Measurements from ENCODE around the gene ABHD6. TPM values are rescaled to one million over a fixed set of nuclear protein-coding genes. Genes with fewer than 3 reads are reported as not detected.
"Not testable (repeated sequence)": the region's sequence is repeated elsewhere in the genome, so short reads cannot be mapped to it uniquely, and the experiment has no call there.

The ABHD6 gene
- total RNA-seq, 4 donors from 2014 or later = 18.8 to 29.7 (median 19.5) TPM

- TF ChIP-seq POLR2A (IDR thresholded peaks at IDR 0.05) (no peak), CTCF (IDR thresholded peaks at IDR 0.05) (no peak), EP300 (IDR thresholded peaks at IDR 0.05) (no peak)
- no peak overlapping the region for H3K27ac ChIP-seq
- H3K4me1 ChIP-seq = peaks cover 0 to 9% (median 4%) of the 10 kb centered on the region in 4 donors
- peaks cover 0 to 55% (median 0%) of the 10 kb centered on the region in 3 donors for H3K36me3 ChIP-seq
- no peak for DNase-seq (ENCODE audit: low spot score in 2 of 2)
- no peaks in the 10 kb centered on the region for H3K27me3 ChIP-seq
- H3K9me3 ChIP-seq = peaks cover 0 to 4% (median 0%) of the 10 kb centered on the region in 4 donors
- no peak overlapping the region for H3K4me3 ChIP-seq
- WGBS, 2 donors = 70 to 77% methylated on average over 3 of the region's 3 CpGs
Observed at GRCh38 chr3:58274027-58274614, 36.5 kb downstream of the ABHD6 start.

- H3K36me3 ChIP-seq = peaks cover 0 to 72% (median 0%) of the 10 kb centered on the region in 3 donors
- peaks cover 0 to 4% (median 0%) of the 10 kb centered on the region in 4 donors for H3K9me3 ChIP-seq
- no peaks in the 10 kb centered on the region for H3K27me3 ChIP-seq
- 0 to 80% methylated on average over 1 to 7 of the region's 7 CpGs for WGBS, 2 donors
- H3K27ac ChIP-seq = no peak overlapping the region
- no peak for DNase-seq (ENCODE audit: low spot score in 2 of 2)
- no peaks in the 10 kb centered on the region for H3K4me1 ChIP-seq
- H3K4me3 ChIP-seq = no peak overlapping the region
- no peak for TF ChIP-seq EP300 (IDR thresholded peaks at IDR 0.05)
- no peak for TF ChIP-seq POLR2A (IDR thresholded peaks at IDR 0.05)
- TF ChIP-seq CTCF (IDR thresholded peaks at IDR 0.05) = no peak
Observed at GRCh38 chr3:58281069-58281468, 43.5 kb downstream of the ABHD6 start.

GRCh38 chr3:58285334-58285733 is 47.7 kb downstream of the ABHD6 start:
- Histone ChIP-seq H3K4me3 (no peak overlapping the region), H3K36me3 (peaks cover 0 to 78% (median 0%) of the 10 kb centered on the region in 3 donors), H3K27me3 (no peaks in the 10 kb centered on the region), H3K27ac (no peak overlapping the region), H3K4me1 (peaks cover 0 to 7% (median 0%) of the 10 kb centered on the region in 4 donors), H3K9me3 (no peaks in the 10 kb centered on the region)
- 88 to 91% methylated on average over 7 of the region's 7 CpGs for WGBS, 2 donors
- no peak for DNase-seq (ENCODE audit: low spot score in 2 of 2)
- TF ChIP-seq CTCF (IDR thresholded peaks at IDR 0.05) = no peak
- no peak for TF ChIP-seq POLR2A (IDR thresholded peaks at IDR 0.05)
- TF ChIP-seq EP300 (IDR thresholded peaks at IDR 0.05) = no peak

GRCh38 chr3:58287354-58287753 is 49.8 kb downstream of the ABHD6 start:
- Histone ChIP-seq H3K27ac (no peak overlapping the region), H3K27me3 (no peaks in the 10 kb centered on the region), H3K4me3 (no peak overlapping the region), H3K36me3 (peaks cover 0 to 59% (median 0%) of the 10 kb centered on the region in 3 donors), H3K9me3 (no peaks in the 10 kb centered on the region), H3K4me1 (peaks cover 0 to 7% (median 0%) of the 10 kb centered on the region in 4 donors)
- no peak for DNase-seq (ENCODE audit: low spot score in 2 of 2)
- TF ChIP-seq EP300 (IDR thresholded peaks at IDR 0.05) (no peak), POLR2A (IDR thresholded peaks at IDR 0.05) (no peak), CTCF (IDR thresholded peaks at IDR 0.05) (no peak)
- WGBS, 2 donors = 67 to 75% methylated on average over 6 of the region's 6 CpGs

- H3K4me1 ChIP-seq = peaks cover 0 to 7% (median 0%) of the 10 kb centered on the region in 4 donors
- TF ChIP-seq CTCF (IDR thresholded peaks at IDR 0.05) = no peak
- no peak for TF ChIP-seq EP300 (IDR thresholded peaks at IDR 0.05)
- no peak for TF ChIP-seq POLR2A (IDR thresholded peaks at IDR 0.05)
- WGBS, 2 donors = 53 to 61% methylated on average over 4 of the region's 4 CpGs
- no peak overlapping the region for H3K4me3 ChIP-seq
- H3K9me3 ChIP-seq = no peaks in the 10 kb centered on the region
- no peak overlapping the region for H3K27ac ChIP-seq
- DNase-seq (ENCODE audit: low spot score in 2 of 2) = no peak
- no peaks in the 10 kb centered on the region for H3K27me3 ChIP-seq
- peaks cover 0 to 58% (median 0%) of the 10 kb centered on the region in 3 donors for H3K36me3 ChIP-seq
Observed at GRCh38 chr3:58288011-58288728, 50.6 kb downstream of the ABHD6 start.

GRCh38 chr3:58288964-58289613 is 51.5 kb downstream of the ABHD6 start:
- DNase-seq (ENCODE audit: low spot score in 2 of 2); H3K4me3 ChIP-seq; H3K9me3 ChIP-seq; H3K4me1 ChIP-seq; H3K27ac ChIP-seq; H3K27me3 ChIP-seq: not testable (repeated sequence)
- H3K36me3 ChIP-seq = peaks cover 0 to 59% (median 0%) of the 10 kb centered on the region in 3 donors
- WGBS, 2 donors = 65 to 75% methylated on average over 3 to 4 of the region's 4 CpGs

GRCh38 chr3:58290446-58290845 is 52.9 kb downstream of the ABHD6 start:
- 97 to 98% methylated on average over 12 to 16 of the region's 33 CpGs for WGBS, 2 donors
- peaks cover 0 to 56% (median 0%) of the 10 kb centered on the region in 3 donors for H3K36me3 ChIP-seq
- not testable (repeated sequence) for H3K27ac ChIP-seq; H3K4me3 ChIP-seq; H3K4me1 ChIP-seq; H3K27me3 ChIP-seq; DNase-seq (ENCODE audit: low spot score in 2 of 2); H3K9me3 ChIP-seq

All from tibial nerve (tissue), 4 donors.